Activated CD4-positive, CD25-positive, alpha-beta regulatory T cell treated with anti-CD3 and anti-CD28 coated beads, Interleukin-2, amount 50 U/mL, for 24 hours (primary cell): ENCODE results near the gene AKAP8L.
"Not testable (repeated sequence)": the region's sequence is repeated elsewhere in the genome, so short reads cannot be mapped to it uniquely, and the experiment has no call there.

Source experiments
- ATAC-seq, 2 donors: fragments of 150-1000 bp; cut with Tn5 transposase; one replicate each; pipeline ENCODE4 v1.10.0; 2021; ENCODE audit warnings: mild to moderate bottlenecking in 1 of 2, moderate library complexity in 1 of 2

Gene AKAP8L

GRCh38 chr19:15379083-15379998 lies 39.4 kb downstream of the AKAP8L start, which contains the start of gene AKAP8:
Gene AKAP8, minus strand, starts transcription at chr19:15379787. Its CDS starts 56 bp downstream, at chr19:15379731.
- peak; percentile 94 for ATAC-seq

DNA sequence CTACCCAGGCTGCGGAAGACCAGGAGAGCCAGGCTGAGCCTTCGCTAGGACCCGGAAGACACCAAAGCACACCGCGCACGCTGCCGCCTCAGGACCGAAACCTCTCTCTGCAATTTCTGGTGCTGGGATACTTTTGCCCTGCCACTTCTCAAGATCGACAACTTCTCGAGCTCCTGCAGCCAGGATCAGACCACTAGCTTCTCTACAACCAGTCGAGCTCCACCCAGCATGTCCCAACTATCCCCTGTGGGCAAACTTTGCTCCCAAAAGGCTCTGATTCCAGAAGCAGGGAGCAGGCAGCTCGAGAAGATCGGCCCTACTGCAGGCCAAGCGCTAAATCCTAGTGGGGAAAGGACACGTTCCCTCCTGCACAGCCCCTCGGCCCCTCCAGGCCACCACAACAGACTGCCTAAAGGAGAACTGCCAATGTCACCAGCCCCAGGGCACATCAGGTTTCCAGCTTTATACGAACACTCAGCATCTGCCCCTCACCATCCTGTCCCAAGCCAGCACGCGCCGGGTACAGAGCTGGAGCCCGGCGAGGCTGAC lies 40.2 kb downstream of the AKAP8L start:
- ATAC-seq, result no peak

GRCh38 chr19:15374796-15375440 lies 43.9 kb downstream of the AKAP8L start:
- ATAC-seq, result no peak

DNA sequence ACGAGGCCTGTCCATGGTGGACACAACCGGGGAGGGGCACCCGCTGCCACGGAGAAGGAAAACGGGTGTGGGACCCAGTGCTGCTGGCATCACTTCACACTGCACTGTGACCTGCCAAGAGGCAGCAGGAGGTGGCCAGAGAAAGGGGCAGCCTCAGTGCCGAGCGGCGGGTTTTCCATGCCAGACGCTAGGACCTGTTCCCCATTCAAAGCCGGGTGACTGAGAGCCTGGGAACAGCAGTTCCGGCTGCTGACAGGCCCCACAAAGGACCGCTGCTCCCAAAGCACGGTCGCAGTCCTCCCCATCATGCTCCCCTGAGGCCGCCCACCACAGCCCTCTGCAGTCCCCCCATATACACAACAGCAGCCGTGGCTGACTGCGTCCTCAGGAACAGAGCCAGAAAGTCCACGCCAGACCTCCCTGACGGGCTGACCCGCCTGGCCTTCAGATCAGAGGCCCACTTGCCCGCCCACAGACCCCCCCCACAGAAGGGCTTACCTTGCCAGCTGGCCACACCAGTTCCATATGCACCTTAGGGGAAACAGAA lies 44.6 kb downstream of the AKAP8L start:
- no peak for ATAC-seq

DNA sequence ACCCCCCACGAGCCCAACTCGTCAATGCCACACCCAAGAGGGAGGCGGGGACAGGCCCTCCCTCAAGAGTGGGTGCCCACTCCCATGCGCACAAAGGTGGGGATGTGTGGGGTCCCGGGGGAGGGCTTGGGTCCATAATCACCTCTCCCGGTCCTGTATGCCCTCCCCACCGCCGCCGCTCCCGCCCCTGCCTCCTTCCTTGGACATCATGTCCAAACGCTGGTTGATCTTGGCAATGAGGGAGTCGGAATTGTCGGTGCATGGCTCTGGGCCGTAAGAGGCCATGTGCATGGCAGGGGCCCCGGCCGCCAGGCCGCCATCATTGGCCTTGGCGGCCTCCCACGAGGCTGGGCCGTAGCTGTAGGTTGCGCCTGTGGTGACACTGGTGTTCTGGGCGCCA lies 45.1 kb downstream of the AKAP8L start:
- ATAC-seq, result no peak

- ATAC-seq, result no peak
Measured at GRCh38 chr19:15372891-15373301, 45.9 kb downstream of the AKAP8L start.

DNA sequence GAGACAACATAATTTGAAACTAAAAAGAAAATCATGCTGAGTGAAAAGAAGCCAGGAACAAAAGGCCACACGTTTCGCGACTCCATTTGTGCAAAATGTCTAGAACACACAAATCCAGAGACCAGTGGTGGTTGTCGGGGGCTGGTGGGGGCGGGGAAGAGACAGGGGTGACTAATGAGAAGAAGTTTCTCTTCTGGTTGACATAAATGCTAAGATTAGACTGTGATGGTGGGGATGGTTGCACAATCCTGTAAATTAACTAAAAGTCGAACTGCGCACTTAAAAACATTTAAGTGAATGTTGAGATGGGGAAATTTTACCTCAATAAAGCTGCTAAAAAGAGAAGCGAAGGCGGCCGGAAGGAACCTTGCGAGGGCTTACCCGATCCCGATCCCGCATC lies 46.3 kb downstream of the AKAP8L start:
- no peak for ATAC-seq

GRCh38 chr19:15371786-15372380 lies 46.9 kb downstream of the AKAP8L start:
- no peak for ATAC-seq

GRCh38 chr19:15371119-15371518 lies 47.7 kb downstream of the AKAP8L start:
- ATAC-seq, result no peak

GRCh38 chr19:15369594-15369891 lies 49.2 kb downstream of the AKAP8L start:
- ATAC-seq, result no peak

DNA sequence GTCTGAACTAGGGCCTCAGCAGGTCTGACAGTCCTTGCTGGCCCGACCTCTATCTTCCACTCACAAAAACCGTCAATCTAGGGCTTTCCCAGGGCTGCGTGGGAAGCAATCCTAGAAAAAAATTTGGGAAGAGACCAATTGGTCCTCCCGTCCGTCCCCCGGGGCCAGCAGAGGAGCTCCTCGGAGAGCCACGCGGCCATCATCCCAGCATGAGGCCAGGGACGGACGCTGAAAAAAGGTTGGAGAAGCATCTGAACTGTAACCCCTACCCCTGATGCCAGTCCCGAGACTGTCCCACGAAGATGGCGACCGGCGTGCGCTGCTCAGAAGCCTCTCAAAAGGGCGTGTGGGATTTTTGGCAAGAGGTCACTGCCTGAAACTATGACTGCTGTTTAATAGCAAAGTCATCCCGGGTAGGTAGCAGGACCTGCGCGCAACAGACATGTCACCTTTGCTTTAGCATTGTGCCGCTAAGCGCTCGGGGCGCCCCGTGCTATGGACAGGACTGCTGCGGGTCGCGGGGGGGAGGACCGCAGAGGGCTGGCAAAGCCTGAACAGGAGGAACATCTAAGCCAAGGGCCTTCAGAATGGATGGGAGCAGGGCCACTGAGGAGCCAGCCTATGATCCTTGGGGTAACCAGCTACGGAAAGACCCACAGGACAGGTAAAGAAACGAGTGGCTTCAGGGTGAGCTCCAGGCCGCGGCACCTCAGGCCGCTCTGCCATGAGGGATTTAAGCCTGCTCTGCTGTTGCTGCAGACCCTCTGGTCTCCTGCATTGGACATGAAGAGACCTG lies 49.8 kb downstream of the AKAP8L start:
- no peak for ATAC-seq

- ATAC-seq, result no peak
Measured at GRCh38 chr19:15368051-15368632, 50.6 kb downstream of the AKAP8L start.

DNA sequence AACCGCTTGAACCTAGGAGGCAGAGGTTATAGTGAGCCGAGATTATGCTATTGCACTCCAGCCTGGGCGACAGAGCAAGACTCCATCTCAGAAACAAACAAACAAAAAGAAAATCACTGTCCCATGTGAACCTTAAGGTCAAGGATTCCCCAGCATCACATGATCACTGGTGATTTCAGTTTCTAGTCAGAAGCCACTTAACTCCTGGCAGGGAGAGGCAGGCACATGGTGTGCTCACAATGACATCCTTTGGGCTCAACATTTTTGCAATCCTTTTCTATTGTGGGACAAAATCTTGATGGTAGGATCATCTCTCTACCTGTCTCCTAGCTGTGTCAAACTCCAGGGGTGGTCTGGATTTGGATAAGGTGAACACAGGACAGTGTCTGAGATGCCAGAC lies 51.3 kb downstream of the AKAP8L start:
- no peak for ATAC-seq

- ATAC-seq, result no peak
Measured at GRCh38 chr19:15365264-15365663, 53.5 kb downstream of the AKAP8L start.

- not testable (repeated sequence) for ATAC-seq
Measured at GRCh38 chr19:15363791-15364190, 55.0 kb downstream of the AKAP8L start.

DNA sequence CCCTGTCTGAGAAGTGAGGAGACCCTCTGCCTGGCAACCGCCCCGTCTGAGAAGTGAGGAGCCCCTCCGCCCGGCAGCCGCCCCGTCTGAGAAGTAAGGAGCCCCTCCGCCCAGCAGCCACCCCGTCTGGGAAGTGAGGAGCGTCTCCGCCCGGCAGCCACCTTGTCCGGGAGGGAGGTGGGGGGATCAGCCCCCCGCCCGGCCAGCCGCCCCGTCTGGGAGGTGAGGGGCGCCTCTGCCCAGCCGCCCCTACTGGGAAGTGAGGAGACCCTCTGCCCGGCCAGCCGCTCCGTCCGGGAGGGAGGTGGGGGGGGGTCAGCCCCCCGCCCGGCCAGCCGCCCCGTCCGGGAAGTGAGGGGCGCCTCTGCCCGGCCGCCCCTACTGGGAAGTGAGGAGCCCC lies 55.7 kb downstream of the AKAP8L start:
- not testable (repeated sequence) for ATAC-seq

DNA sequence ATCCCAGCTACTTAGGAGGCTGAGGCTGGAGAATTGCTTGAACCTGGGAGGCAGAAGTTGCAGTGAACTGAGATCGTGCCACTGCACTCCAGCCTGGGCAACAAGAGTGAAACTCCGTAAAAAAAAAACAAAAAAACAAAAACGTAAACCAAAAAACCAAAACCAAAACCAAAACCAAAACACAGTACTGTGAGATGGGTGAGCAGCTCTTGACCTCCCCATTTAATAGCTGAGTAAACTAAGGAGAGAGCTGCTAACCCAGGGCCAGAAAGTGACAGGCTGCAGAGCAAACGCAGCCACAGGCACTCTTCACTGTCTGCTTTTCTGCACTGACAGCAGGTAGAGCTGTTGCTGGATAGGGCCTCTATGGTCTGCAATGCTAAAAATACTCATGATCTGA lies 58.8 kb downstream of the AKAP8L start:
- ATAC-seq, result peak; percentile 63 to 66

DNA sequence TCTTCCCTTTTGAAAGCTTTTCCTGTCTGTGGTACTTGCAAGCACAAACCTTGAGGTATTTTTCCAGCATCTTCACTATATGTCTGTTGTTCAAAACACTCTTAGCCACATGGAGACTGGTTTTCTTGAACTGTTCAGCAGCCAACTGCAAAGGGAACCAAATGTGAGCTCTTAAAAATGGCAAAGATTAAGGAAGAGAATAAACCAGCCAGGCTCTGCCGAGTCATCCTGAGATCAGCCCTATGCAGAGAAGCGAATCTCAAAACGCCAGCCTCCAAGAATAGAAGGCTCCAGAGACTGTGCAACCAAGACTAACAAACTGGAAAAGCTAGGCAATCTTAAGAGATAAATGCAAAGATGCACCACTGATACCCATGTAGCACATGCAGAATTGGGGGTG lies 59.9 kb downstream of the AKAP8L start:
- ATAC-seq, result no peak

GRCh38 chr19:15357906-15358305 lies 60.9 kb downstream of the AKAP8L start:
- ATAC-seq, result no peak

- ATAC-seq, result no peak
Measured at GRCh38 chr19:15354566-15355296, 64.1 kb downstream of the AKAP8L start.

DNA sequence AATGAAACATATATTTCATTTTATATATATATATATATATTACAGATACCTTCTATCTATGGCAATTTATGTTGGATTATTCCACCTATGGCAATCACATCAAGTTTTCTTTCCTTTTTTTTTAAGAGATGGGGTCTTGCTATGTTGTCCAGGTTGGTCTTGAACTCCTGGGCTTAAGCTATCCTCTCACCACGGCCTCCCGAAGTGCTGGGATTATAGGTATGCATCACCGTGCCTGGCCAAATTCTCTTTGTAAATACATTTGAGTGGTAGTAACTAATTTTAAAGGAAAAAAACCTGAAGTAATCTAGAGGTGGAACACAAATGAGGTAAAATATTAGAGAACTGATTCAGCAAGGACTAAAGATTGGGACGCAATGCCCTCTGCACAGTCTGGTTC lies 64.9 kb downstream of the AKAP8L start:
- no peak for ATAC-seq
